Fibroblast of pulmonary artery (primary cell): ENCODE measurements around the gene SNAPC4.
"Not testable (repeated sequence)": the region's sequence is repeated elsewhere in the genome, so short reads cannot be mapped to it uniquely, and the experiment has no call there.

Experiments
- DNase-seq: peaks from one replicate; pipeline ENCODE4 v3.0.0-alpha.2; 2010; ENCODE audit warnings: low read depth
- H3K4me3 ChIP-seq: replicated peaks from 2 replicates; pipeline ENCODE4 v1.5.1; 2011; ENCODE audit warnings: low read depth, mild to moderate bottlenecking, control low read depth, low read length, moderate library complexity
- CTCF ChIP-seq: IDR thresholded peaks from 2 replicates; pipeline ENCODE4 v1.5.1; 2011; ENCODE audit warnings: mild to moderate bottlenecking, control low read depth, low read length, inconsistent platforms; ENCODE audit errors: missing control alignments

Gene SNAPC4

GRCh38 chr9:136407911-136408310, 7.9 kb upstream of the SNAPC4 start:
- no peak for TF ChIP-seq CTCF

GRCh38 chr9:136407061-136407460, 7.1 kb upstream of the SNAPC4 start:
- not testable (repeated sequence) for H3K4me3 ChIP-seq, DNase-seq

More at GRCh38 chr9:136407911-136408310, 7.9 kb upstream of the SNAPC4 start:
- no peak overlapping the region for H3K4me3 ChIP-seq
- DNase-seq, result no peak

- H3K4me3 ChIP-seq, DNase-seq: not testable (repeated sequence)
These were observed 5.9 kb upstream of the SNAPC4 start for GRCh38 chr9:136405904-136406303.

GRCh38 chr9:136405481-136405880, 5.5 kb upstream of the SNAPC4 start:
- no peak for TF ChIP-seq CTCF
- no peak for DNase-seq
- no peak overlapping the region for H3K4me3 ChIP-seq

- no peak for TF ChIP-seq CTCF
- no peak overlapping the region for H3K4me3 ChIP-seq
- no peak for DNase-seq
These were observed 4.8 kb upstream of the SNAPC4 start for GRCh38 chr9:136404801-136405136.

GRCh38 chr9:136403915-136404800, 4.2 kb upstream of the SNAPC4 start:
- no peak for DNase-seq
- H3K4me3 ChIP-seq, result no peak overlapping the region
- TF ChIP-seq CTCF, result no peak

GRCh38 chr9:136403538-136403914, 3.6 kb upstream of the SNAPC4 start:
- no peak overlapping the region for H3K4me3 ChIP-seq
- no peak for DNase-seq
- no peak for TF ChIP-seq CTCF

GRCh38 chr9:136402067-136402466, 2.1 kb upstream of the SNAPC4 start:
- no peak for TF ChIP-seq CTCF
- H3K4me3 ChIP-seq, result no peak overlapping the region
- DNase-seq, result no peak
